Activated naive CD8-positive, alpha-beta T cell treated with anti-CD3 and anti-CD28 coated beads for 36 hours (primary cell): ENCODE results near the gene TCEAL3. TPM values are rescaled to one million over a fixed set of nuclear protein-coding genes. Genes with fewer than 3 reads are reported as not detected.
"Not testable (repeated sequence)": the region's sequence is repeated elsewhere in the genome, so short reads cannot be mapped to it uniquely, and the experiment has no call there.

Source experiments
- DNase-seq: peaks from one replicate; pipeline ENCODE4 v3.0.0; 2021
- H3K27ac Mint-ChIP-seq: one replicate; pipeline ENCODE4 v1.8.0; 2022; ENCODE audit warnings: mild to moderate bottlenecking, moderate library complexity, mixed read lengths
- H3K27me3 Mint-ChIP-seq: one replicate; pipeline ENCODE4 v1.8.0; 2022; ENCODE audit warnings: mild to moderate bottlenecking, mixed read lengths
- H3K36me3 Mint-ChIP-seq: one replicate; pipeline ENCODE4 v1.8.0; 2021; ENCODE audit warnings: mild to moderate bottlenecking, mixed read lengths
- H3K4me1 Mint-ChIP-seq: one replicate; pipeline ENCODE4 v1.8.0; 2021; ENCODE audit warnings: mixed read lengths
- H3K4me3 Mint-ChIP-seq: one replicate; pipeline ENCODE4 v1.8.0; 2022; ENCODE audit warnings: mild to moderate bottlenecking, moderate library complexity, mixed read lengths
- H3K9me3 Mint-ChIP-seq: one replicate; pipeline ENCODE4 v1.8.0; 2022; ENCODE audit warnings: mixed read lengths
- total RNA-seq, 2 experiments: library from RNA; stranded (reverse); gene quantifications; one replicate each; pipeline ENCODE4 v1.2.3, GENCODE V29; 2021

The TCEAL3 gene, protein sequence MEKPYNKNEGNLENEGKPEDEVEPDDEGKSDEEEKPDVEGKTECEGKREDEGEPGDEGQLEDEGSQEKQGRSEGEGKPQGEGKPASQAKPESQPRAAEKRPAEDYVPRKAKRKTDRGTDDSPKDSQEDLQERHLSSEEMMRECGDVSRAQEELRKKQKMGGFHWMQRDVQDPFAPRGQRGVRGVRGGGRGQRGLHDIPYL
- 1 to 10 TPM; 8.5 to 8.7 TPM for total RNA-seq

DNA sequence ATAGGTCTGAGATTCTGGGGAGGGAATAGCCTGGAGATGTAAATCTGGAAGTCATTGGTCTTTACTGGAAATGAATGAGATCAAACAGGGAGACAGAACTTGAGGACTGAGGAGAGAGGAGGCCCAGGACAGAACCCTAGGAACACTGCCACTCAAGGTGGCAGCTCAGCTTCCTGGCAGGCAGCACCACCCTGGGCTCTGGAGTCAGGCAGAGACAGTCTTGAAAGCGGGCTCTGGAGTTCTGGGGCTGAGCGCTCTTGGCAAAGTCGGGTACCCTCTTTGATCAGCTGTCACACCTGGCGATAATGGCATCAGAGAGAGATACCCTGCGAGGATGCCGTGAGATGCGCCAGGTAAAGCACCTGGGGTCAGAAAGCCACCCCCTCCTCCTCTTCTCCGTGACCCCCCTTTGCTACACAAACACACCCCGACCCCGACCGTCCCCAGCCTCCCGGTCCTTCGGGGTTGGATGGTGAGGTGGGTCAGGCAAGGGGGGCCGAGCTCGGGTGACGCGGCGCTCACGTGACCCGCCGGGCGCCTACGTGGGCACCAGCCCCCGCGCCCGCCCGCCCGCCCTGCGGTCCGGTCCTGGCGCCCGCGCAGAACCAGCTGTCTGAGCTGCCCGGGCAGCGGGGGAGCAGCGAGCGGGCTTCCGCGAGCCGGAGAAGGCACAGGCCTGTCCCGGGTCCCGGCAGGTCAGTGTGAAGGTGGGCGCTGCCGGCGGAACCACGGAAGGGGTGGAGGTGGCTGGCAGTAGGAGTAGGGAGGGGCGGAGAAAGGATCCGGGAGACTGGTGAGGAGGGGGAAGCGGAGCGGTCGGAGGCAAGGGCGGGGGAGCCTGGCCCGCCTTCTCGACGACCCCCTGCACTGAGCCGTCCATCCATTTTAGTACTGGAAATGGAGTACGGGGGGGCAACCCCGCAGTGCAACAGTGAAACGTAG is at the start of gene TCEAL3:
TCEAL3 (plus strand) TSS at position 600 of the 942 bp plus-strand sequence. CDS start 1,102 bp downstream, outside the sequence.
- Mint-ChIP-seq H3K36me3 (no peaks in the 10 kb centered on the region), H3K27ac (peak within 1 kb of the TSS; percentile 63), H3K9me3 (no peaks in the 10 kb centered on the region), H3K4me1 (peaks cover 5% of the 10 kb centered on the region), H3K4me3 (peak within 1 kb of the TSS; percentile 84), H3K27me3 (no peaks in the 10 kb centered on the region)
- DNase-seq: peak; percentile 42

DNA sequence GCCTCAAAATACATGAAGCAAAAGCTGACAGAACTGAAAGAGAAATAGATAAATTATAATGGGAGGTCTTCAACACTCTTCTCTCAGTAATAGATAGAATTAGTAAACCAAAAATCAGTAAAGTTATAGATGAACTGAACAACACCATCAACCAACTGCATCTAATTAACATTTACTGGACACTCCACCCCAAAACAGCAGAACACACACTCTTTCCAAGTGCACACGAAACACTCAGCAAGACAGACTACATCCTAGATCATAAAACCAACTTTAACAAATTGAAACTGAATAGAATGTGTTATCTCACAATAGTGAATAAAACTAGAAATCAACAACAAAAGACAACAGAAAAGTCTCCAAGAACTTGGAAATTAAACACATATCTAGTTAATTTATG is 47.5 kb upstream of the TCEAL3 start:
- Mint-ChIP-seq H3K36me3 (no peaks in the 10 kb centered on the region), H3K4me1 (no peaks in the 10 kb centered on the region), H3K27ac (no peak overlapping the region), H3K9me3 (no peaks in the 10 kb centered on the region), H3K27me3 (no peaks in the 10 kb centered on the region), H3K4me3 (no peak overlapping the region)
- no peak for DNase-seq

DNA sequence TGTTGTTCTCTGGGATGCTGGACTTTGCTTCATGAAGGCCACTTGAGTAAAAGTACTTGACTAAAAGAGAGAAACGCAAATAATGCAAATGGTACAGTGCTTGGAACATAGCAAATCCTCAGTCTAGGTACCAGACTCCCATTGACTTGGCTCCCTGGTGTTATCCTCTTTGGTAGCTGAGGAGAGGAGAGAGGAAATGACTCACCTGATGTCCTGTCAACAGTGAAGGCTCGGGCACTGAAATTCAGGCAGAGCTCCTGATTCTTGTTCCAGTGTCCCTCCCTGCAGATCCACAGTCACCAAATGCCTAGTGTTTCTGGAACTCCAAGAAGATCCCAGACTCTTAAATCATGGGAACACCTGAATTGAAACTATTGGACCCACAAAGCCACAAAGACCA is 45.0 kb upstream of the TCEAL3 start:
- no peak overlapping the region for H3K27ac Mint-ChIP-seq
- no peaks in the 10 kb centered on the region for H3K36me3 Mint-ChIP-seq
- no peak for DNase-seq
- no peaks in the 10 kb centered on the region for H3K4me1 Mint-ChIP-seq
- H3K9me3 Mint-ChIP-seq: no peaks in the 10 kb centered on the region
- H3K27me3 Mint-ChIP-seq: no peaks in the 10 kb centered on the region
- no peak overlapping the region for H3K4me3 Mint-ChIP-seq

DNA sequence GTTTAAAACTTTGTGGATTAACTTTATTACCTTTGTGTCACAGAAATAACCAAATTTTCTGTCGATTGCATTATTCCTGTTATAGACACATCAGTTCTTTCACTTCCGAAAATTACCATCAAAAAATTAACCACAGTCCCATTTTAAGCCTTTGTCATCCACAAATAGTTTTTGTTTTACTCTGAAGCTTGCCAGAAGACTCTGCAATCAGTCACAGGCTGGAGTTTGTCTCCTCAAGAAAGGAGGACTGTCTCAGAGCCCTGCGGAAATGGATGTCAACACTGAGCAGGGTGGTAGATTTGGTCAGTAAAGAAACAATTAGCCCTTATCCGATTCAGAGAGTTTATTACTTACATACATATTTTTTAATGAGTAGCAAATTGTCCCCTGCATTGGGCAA is 42.6 kb upstream of the TCEAL3 start:
- Mint-ChIP-seq H3K27ac (no peak overlapping the region), H3K9me3 (no peaks in the 10 kb centered on the region), H3K4me3 (no peak overlapping the region), H3K36me3 (no peaks in the 10 kb centered on the region), H3K4me1 (no peaks in the 10 kb centered on the region), H3K27me3 (no peaks in the 10 kb centered on the region)
- DNase-seq: no peak

DNA sequence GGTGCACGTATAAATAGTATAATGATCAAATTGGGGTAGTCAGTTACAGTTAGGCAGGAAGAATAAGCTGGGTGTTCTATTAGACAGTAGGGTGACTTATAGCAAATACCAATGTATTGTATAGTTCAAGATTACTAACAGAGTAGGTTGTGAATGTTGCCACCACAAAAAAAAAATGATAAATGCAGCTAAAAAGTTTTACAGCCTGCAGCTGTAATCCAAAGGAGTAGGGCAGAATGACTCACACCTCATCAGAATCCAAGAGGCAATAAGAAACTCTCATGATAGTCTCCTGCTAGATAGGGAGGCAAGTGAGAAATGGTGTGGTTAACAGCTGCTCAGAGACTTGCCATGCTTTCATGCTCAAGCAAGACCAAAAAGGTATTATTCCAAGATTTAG is 42.0 kb upstream of the TCEAL3 start:
- Mint-ChIP-seq H3K9me3 (no peaks in the 10 kb centered on the region), H3K4me3 (no peak overlapping the region), H3K27me3 (no peaks in the 10 kb centered on the region), H3K4me1 (no peaks in the 10 kb centered on the region), H3K27ac (no peak overlapping the region), H3K36me3 (no peaks in the 10 kb centered on the region)
- DNase-seq: no peak

DNA sequence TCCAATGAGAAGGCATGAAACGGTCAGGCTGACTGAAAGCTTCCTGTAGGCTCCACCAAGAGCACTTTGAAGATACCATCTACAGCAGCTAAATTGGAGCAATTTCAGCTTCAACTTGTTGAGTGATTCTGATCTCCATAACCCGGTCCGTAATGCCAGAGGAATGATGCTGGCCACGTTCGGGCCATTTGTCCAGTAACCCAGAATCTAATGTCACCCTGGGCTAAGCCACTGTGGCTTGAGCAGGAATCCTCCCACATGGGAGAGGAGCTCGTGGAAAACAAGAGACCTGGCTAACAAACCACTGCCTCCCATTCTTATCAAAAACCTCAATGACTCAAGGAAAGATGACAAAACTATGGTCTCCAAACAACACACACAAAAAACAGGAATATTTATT is 36.6 kb upstream of the TCEAL3 start:
- Mint-ChIP-seq H3K36me3 (no peaks in the 10 kb centered on the region), H3K4me3 (no peak overlapping the region), H3K4me1 (no peaks in the 10 kb centered on the region), H3K9me3 (no peaks in the 10 kb centered on the region), H3K27me3 (no peaks in the 10 kb centered on the region), H3K27ac (no peak overlapping the region)
- DNase-seq: no peak

DNA sequence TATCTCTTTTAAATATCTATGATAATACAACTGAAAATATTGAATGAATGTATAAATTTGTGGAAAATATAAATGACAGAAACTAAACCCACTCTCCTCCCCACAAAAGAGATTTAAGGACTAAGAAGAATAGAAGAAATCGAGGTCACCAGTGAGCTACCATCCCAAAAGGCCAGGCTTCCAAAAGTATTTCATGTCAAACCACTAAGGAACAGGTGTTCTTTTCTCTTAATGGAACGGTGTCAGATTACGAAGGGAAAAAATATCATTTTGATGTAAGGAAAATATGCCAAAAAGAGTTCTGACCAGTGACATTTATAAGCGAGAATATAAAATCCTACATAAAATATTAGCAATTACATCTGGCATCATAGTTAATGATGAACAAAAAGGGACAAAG is 36.0 kb upstream of the TCEAL3 start:
- H3K36me3 Mint-ChIP-seq: no peaks in the 10 kb centered on the region
- no peak overlapping the region for H3K4me3 Mint-ChIP-seq
- H3K27ac Mint-ChIP-seq: no peak overlapping the region
- DNase-seq: no peak
- no peaks in the 10 kb centered on the region for H3K4me1 Mint-ChIP-seq
- no peaks in the 10 kb centered on the region for H3K9me3 Mint-ChIP-seq
- no peaks in the 10 kb centered on the region for H3K27me3 Mint-ChIP-seq

DNA sequence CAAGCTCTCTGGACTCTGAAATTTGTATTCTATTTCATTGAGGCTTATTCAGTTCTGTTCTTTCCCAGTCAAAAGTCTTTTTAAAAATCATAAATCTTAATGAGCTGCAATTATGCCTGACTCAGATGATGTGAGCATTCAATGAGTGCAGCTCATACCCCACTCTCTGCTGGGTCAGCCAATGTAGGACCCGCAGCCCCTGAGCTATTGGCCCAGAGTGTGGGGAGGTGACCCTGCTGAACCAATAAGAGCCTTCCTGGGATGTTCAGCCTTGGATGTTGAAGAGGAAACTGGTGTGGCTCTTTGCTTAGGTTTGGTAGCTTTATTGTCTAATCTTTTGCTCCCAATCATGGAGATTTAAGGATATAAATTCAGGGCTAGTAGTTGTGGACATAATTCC is 34.6 kb upstream of the TCEAL3 start:
- H3K4me3 Mint-ChIP-seq: no peak overlapping the region
- H3K4me1 Mint-ChIP-seq: no peaks in the 10 kb centered on the region
- H3K36me3 Mint-ChIP-seq: no peaks in the 10 kb centered on the region
- peaks cover 4% of the 10 kb centered on the region for H3K27me3 Mint-ChIP-seq
- no peaks in the 10 kb centered on the region for H3K9me3 Mint-ChIP-seq
- no peak overlapping the region for H3K27ac Mint-ChIP-seq
- DNase-seq: no peak

DNA sequence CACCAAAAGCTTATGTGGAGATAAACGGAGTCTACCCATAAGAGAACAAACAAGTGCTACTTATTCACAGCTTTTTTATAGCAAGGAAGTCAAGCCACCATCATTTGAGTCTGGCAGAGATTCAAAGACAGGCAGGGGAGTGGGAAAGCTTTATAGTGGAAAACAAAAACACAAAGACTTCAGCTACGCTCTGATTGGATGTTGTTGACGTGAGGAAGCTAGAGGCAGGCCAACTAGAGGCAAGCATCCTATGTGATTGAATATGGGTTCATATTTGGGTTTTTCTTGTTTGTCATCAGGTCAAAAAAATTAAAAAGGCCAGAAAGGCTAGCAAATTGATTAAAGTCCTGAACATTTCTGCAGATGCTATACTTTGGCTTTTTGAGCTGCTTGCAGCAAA is 23.2 kb upstream of the TCEAL3 start:
- no peak for DNase-seq
- no peaks in the 10 kb centered on the region for H3K27me3 Mint-ChIP-seq
- no peaks in the 10 kb centered on the region for H3K36me3 Mint-ChIP-seq
- H3K9me3 Mint-ChIP-seq: no peaks in the 10 kb centered on the region
- peak overlapping the region; percentile 52 for H3K4me3 Mint-ChIP-seq
- peaks cover 6% of the 10 kb centered on the region for H3K4me1 Mint-ChIP-seq
- H3K27ac Mint-ChIP-seq: no peak overlapping the region

DNA sequence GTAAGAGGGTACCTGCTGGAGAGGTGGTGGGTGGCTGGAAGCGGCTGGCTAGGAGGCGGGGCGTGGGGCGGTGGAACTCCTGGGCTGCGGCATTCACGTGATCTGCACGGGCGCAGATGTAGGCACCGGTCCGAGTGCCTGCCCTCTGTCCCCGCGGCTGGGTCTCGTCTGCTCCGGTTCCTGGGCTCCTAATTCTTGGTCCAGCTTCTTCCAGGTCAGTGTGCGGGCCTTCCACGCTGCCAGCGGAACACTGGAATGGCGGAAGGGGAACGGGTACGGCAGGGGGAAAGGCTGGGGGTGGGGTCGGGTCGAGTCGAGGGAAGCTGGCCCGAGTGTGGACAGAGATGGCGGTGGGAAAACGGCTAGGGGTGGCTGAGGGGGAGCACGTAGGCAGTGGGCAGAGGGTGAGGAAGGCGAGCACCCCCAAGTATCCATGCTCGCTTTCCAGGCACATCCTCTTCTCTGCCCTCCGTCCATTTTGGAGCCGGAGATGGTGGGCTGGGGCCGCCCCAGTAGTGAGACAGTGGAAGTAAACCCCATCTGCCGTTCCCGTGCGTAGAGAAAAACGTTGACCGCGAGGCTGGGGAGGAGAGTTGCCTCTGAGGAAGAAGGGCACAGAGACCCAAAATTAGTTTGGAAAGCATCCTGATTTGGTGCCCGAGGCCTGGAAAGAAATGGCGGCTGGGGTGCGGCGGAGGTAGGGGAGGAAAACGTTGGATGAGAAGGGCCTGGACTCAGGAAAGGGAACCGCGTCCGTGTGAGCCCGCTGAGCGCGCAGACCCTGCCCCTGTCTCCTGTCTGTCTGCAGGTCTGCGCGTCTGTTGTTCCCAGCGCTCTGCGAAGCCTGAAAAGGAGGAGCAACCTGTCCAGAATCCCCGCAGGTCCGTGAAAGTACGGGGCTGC is 22.1 kb upstream of the TCEAL3 start, which contains the start of gene TCEAL4:
TCEAL4 (plus strand) TSS at position 105 of the 903 bp plus-strand sequence. CDS start 1,161 bp downstream, outside the sequence.
- H3K27ac Mint-ChIP-seq: peak within 1 kb of the TSS; percentile 67
- H3K27me3 Mint-ChIP-seq: no peaks in the 10 kb centered on the region
- peaks cover 6% of the 10 kb centered on the region for H3K4me1 Mint-ChIP-seq
- peak; percentile 44 for DNase-seq
- no peaks in the 10 kb centered on the region for H3K9me3 Mint-ChIP-seq
- H3K4me3 Mint-ChIP-seq: peak within 1 kb of the TSS; percentile 89
- H3K36me3 Mint-ChIP-seq: no peaks in the 10 kb centered on the region

DNA sequence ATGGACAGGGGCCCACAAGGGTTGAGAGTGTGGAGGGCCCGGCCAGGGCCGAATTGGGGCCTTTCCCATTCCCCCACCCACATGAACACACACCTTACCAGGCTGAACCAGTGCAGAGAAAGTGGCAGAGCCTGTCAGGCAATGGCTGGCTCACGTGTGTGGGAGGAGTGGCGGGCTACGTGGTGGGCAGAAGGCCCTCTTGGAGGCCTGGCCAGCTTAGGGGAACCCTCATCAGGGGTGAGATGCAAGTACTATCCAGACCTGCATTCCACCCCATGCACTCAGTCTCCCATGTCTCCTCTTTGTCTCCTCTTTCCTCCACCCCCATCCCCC is 21.5 kb upstream of the TCEAL3 start:
- Mint-ChIP-seq H3K36me3 (no peaks in the 10 kb centered on the region), H3K9me3 (no peaks in the 10 kb centered on the region), H3K27me3 (no peaks in the 10 kb centered on the region), H3K27ac (no peak overlapping the region), H3K4me1 (peaks cover 6% of the 10 kb centered on the region), H3K4me3 (peak overlapping the region; percentile 89)
- DNase-seq: no peak

DNA sequence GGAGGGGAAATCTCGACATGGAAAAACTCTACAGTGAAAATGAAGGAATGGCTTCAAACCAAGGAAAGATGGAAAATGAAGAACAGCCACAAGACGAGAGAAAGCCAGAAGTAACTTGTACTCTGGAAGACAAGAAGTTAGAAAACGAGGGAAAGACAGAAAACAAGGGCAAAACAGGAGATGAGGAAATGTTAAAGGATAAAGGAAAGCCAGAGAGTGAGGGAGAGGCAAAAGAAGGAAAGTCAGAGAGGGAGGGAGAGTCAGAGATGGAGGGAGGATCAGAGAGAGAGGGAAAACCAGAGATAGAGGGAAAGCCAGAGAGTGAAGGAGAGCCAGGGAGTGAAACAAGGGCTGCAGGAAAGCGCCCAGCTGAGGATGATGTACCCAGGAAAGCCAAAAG is 21.1 kb upstream of the TCEAL3 start:
- Mint-ChIP-seq H3K4me1 (peaks cover 6% of the 10 kb centered on the region), H3K36me3 (no peaks in the 10 kb centered on the region), H3K9me3 (no peaks in the 10 kb centered on the region), H3K27me3 (no peaks in the 10 kb centered on the region), H3K27ac (no peak overlapping the region), H3K4me3 (peak overlapping the region; percentile 89)
- no peak for DNase-seq

DNA sequence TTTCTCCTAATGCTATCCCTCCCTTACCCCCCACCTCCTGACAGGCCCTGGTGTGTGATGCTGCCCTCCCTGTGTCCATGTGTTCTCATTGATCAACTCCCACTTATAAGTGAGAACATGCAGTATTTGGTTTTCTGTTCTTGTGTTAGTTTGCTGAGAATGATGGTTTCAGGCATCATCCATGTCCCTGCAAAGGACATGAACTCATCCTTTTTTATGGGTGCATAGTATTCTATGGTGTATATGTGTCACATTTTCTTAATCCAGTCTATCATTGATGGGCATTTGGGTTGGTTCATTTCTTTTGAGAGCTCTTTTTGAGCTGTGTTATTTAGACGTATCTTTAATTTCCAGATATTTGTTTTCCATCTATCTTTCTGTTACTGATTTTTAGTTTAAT is 15.5 kb upstream of the TCEAL3 start:
- not testable (repeated sequence) for H3K27ac Mint-ChIP-seq, H3K27me3 Mint-ChIP-seq, H3K9me3 Mint-ChIP-seq, DNase-seq, H3K4me1 Mint-ChIP-seq, H3K4me3 Mint-ChIP-seq
- H3K36me3 Mint-ChIP-seq: peaks cover 22% of the 10 kb centered on the region

DNA sequence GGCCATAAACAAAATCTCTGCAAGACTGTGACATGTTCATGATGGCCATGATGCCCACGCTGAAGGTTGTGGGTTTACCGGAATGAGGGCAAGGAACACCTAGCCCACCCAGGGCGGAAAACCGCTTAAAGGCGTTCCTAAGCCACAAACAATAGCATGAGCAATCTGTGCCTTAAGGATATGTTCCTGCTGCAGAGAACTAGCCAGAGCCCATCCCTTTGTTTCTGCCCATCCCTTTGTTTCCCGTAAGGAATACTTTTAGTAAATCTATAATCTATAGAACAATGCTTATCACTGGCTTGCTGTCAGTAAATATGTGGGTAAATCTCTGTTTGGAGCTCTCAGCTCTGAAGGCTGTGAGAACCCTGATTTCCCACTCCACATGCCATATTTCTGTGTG is 12.6 kb upstream of the TCEAL3 start:
- peaks cover 24% of the 10 kb centered on the region for H3K36me3 Mint-ChIP-seq
- DNase-seq, H3K4me3 Mint-ChIP-seq, H3K27ac Mint-ChIP-seq, H3K9me3 Mint-ChIP-seq, H3K4me1 Mint-ChIP-seq, H3K27me3 Mint-ChIP-seq: not testable (repeated sequence)
